Panc1 (cell line): ENCODE measurements around the gene TUBG1. TPM values are rescaled to one million over a fixed set of nuclear protein-coding genes. Genes with fewer than 3 reads are reported as not detected.

Experiments used
- ATAC-seq: fragments of 200-7000 bp; cut with Tn5 transposase; 2 replicates; pipeline ENCODE4 v1.9.1; 2020; ENCODE audit warnings: mild to moderate bottlenecking, moderate library complexity
- BruUV-seq: library from RNA; stranded (reverse); fragments of 400-500 nt; replicated peaks from 2 replicates; lab custom pipeline; 2021; lab: Mats Ljungman, UMichigan
- CTCF ChIA-PET: fragments of 300-600 bp; sonication (Branson Sonifier 250); formaldehyde crosslinking; loops from one replicate; lab custom pipeline; 2022; ENCODE audit warnings: antibody characterized with exemption; lab: Charles Lee
- POLR2A ChIA-PET: fragments of 300-600 bp; sonication (Branson Sonifier 250); formaldehyde crosslinking; loops from one replicate; lab custom pipeline; 2022; ENCODE audit warnings: antibody characterized with exemption; lab: Charles Lee
- DNase-seq: peaks from one replicate; pipeline ENCODE4 v3.0.0-alpha.2; 2010; ENCODE audit warnings: low read depth, low spot score
- H3K27ac ChIP-seq: 2 replicates; pipeline ENCODE4 v1.5.1; 2011; ENCODE audit warnings: mild to moderate bottlenecking, low read length, inconsistent platforms
- H3K27me3 ChIP-seq: fragments of 200-500 bp; sonication (Bioruptor generic); 2 replicates; pipeline ENCODE4 v1.6.0; 2014; ENCODE audit warnings: low read length, inconsistent platforms; ENCODE audit not compliant: control insufficient read depth, insufficient read depth
- H3K36me3 ChIP-seq: fragments of 200-500 bp; sonication (Bioruptor generic); 2 replicates; pipeline ENCODE4 v1.5.1; 2014; ENCODE audit warnings: inconsistent platforms, mild to moderate bottlenecking, low read length, moderate library complexity; ENCODE audit not compliant: control insufficient read depth, insufficient read depth
- H3K4me1 ChIP-seq: 2 replicates; pipeline ENCODE4 v1.5.1; 2011; ENCODE audit warnings: inconsistent platforms, mild to moderate bottlenecking, low read length, moderate library complexity; ENCODE audit not compliant: control insufficient read depth, insufficient read depth
- H3K4me3 ChIP-seq, 2 experiments: 2 replicates each; pipeline ENCODE4 v1.5.1; 2011 to 2012; ENCODE audit warnings: low read depth in 2 of 2, low read length in 2 of 2, mild to moderate bottlenecking in 2 of 2, inconsistent platforms in 1 of 2, moderate library complexity in 1 of 2
- H3K9me3 ChIP-seq: fragments of 200-500 bp; sonication (Bioruptor generic); 2 replicates; pipeline ENCODE4 v1.5.1; 2014; ENCODE audit warnings: low read depth, mild to moderate bottlenecking, inconsistent platforms, low read length, moderate library complexity; ENCODE audit not compliant: control insufficient read depth, insufficient read depth
- POLR2AphosphoS5 ChIP-seq: IDR thresholded peaks from 2 replicates; pipeline ENCODE4 v1.6.1; 2012; ENCODE audit warnings: mild to moderate bottlenecking, low read depth, low read length, moderate library complexity
- REST ChIP-seq, 2 experiments: IDR thresholded peaks; 2 replicates each; pipeline ENCODE4 v1.6.1; 2011 to 2012; ENCODE audit warnings: low read depth in 2 of 2, control low read depth in 1 of 2, low read length in 1 of 2, mild to moderate bottlenecking in 1 of 2, moderate library complexity in 1 of 2; ENCODE audit not compliant: insufficient read depth in 1 of 2
- SIN3A ChIP-seq: IDR thresholded peaks from 2 replicates; pipeline ENCODE4 v1.6.1; 2012; ENCODE audit warnings: low read depth, mild to moderate bottlenecking, low read length, moderate library complexity, borderline replicate concordance; ENCODE audit not compliant: insufficient read depth
- TCF7L2 ChIP-seq: IDR thresholded peaks from 2 replicates; pipeline ENCODE4 v1.6.1; 2011; ENCODE audit warnings: mild to moderate bottlenecking, low read depth, low read length, inconsistent platforms
- in situ Hi-C: cut with HindIII; loops from 2 replicates; pipeline ENCODE4 v1.10.0; 2016; ENCODE audit warnings: low sequenced_read_pairs, low pct_unique_long_range_greater_than_20kb
- intact Hi-C: fragments of 100-400 bp; cut with micrococcal nuclease; formaldehyde crosslinking; loops from one replicate; pipeline ENCODE4 v1.10.0; 2022; ENCODE audit not compliant: unreplicated experiment
- total RNA-seq: library from RNA; stranded (reverse); gene quantifications from one replicate; pipeline ENCODE4 v1.2.1, GENCODE V29; 2021; ENCODE audit not compliant: unreplicated experiment
- TF ChIP-seq, protein P1 (sequence below): fragments of 450-650 bp; IDR thresholded peaks from 2 replicates; pipeline ENCODE4 v1.5.1; 2017; ENCODE audit warnings: mild to moderate bottlenecking

The TUBG1 gene
- total RNA-seq, 1 experiment from 2014 or later: 99.8 TPM

DNA sequence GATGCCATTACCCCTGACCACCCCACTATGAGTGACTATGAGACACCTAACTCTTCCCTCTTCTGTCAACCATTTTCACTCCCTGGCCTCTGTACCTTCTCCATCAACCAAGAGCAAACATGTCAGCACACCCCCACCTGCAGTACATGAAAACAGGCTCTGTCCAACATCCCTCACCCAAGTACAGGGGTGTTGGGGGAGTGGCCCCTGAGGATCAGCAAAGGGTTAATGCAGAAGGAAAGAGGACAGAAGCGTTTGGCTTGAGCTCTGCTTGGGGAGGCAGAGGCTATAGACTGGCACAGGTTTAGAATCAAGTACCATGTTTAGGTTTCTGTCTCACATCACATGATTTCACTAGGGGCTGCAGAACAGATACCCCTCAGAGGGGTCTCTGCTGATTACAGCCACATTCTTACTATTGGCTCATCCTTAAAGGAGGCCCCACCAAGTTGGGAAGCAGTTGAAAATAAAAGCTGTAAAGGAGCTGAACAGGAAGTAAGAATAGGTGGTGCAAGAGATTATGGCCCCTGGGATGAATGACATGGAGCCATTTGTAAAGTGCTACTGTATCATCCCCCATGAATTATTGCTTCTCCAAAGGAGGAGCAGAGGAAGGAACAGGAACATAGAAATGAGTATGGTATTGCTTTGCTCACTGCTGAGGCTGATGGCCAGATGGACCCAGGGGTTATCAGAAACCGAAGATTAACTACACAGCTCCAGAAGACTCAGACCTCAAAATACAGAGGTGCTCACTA lies 29.5 kb upstream of the TUBG1 start:
- H3K27ac ChIP-seq: no peak overlapping the region
- H3K9me3 ChIP-seq: no peaks in the 10 kb centered on the region
- intact Hi-C loops (loop anchor here (5.0 kb wide), 1 partner anchor 97 kb away; the partner anchor contains the start of gene PLEKHH3), in situ Hi-C loops (no loop called here)
- no peaks in the 10 kb centered on the region for H3K27me3 ChIP-seq
- TF ChIP-seq, protein P1, sequence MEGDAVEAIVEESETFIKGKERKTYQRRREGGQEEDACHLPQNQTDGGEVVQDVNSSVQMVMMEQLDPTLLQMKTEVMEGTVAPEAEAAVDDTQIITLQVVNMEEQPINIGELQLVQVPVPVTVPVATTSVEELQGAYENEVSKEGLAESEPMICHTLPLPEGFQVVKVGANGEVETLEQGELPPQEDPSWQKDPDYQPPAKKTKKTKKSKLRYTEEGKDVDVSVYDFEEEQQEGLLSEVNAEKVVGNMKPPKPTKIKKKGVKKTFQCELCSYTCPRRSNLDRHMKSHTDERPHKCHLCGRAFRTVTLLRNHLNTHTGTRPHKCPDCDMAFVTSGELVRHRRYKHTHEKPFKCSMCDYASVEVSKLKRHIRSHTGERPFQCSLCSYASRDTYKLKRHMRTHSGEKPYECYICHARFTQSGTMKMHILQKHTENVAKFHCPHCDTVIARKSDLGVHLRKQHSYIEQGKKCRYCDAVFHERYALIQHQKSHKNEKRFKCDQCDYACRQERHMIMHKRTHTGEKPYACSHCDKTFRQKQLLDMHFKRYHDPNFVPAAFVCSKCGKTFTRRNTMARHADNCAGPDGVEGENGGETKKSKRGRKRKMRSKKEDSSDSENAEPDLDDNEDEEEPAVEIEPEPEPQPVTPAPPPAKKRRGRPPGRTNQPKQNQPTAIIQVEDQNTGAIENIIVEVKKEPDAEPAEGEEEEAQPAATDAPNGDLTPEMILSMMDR: no peak
- no peak for TF ChIP-seq SIN3A
- TF ChIP-seq REST (IDR thresholded peaks at IDR 0.05; ENCODE audit: insufficient read depth in 1 of 2, low read depth in 2 of 2, low read length in 1 of 2): no peak
- TF ChIP-seq TCF7L2: no peak
- no peak for TF ChIP-seq POLR2AphosphoS5
- ChIA-PET POLR2A (no interaction called here), CTCF (interaction anchor here (0.6 kb wide), 1 partner anchor 363 kb away, joined by 4 read pairs; no protein-coding TSS in a partner anchor)
- ATAC-seq (no peak), DNase-seq (no peak)
- H3K4me3 ChIP-seq: no peak overlapping the region
- H3K4me1 ChIP-seq: peaks cover 8% of the 10 kb centered on the region
- peaks cover 5% of the 10 kb centered on the region; the same call in 1 of the 2 replicates for H3K36me3 ChIP-seq
- no TSS peak for BruUV-seq

DNA sequence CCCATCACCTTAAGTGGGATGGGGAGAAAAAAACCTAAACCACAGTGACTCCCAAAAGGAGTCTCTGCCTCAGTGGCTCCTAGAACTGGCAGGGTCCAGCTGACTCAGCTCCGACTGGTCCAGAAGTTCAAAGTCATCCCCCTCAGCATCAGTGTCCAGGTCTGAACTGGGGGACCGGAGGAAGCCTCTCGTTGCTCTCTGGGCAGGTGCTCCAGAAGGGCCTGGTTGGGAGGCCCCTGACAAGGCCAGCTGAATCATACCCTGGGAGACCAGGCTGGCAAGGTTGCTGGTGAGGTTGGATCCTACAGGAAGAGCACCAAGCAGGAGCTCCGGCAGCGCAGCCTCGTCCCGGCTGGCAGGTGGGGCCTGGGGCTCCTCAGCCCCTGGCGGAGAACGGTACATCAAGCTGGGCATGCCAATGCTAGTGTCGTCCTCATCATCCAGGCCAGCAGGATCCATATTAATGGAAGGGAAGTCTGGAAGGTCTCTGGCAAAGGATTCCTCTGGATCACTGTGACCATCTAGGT lies 27.7 kb upstream of the TUBG1 start:
- no TSS peak for BruUV-seq
- POLR2A ChIA-PET: interaction anchor here (0.7 kb wide), 1 partner anchor 321 kb away, joined by 4 read pairs; no protein-coding TSS in a partner anchor
- ATAC-seq (no peak), DNase-seq (no peak)
- H3K27me3 ChIP-seq: no peaks in the 10 kb centered on the region
- in situ Hi-C loops: no loop called here
- H3K4me3 ChIP-seq: no peak overlapping the region
- no peaks in the 10 kb centered on the region for H3K9me3 ChIP-seq
- H3K36me3 ChIP-seq: peaks cover 7% of the 10 kb centered on the region
- intact Hi-C loops: no loop called here
- H3K4me1 ChIP-seq: peaks cover 2% of the 10 kb centered on the region; the same call in 1 of the 2 replicates
- TF ChIP-seq POLR2AphosphoS5: no peak
- no peak for TF ChIP-seq REST (IDR thresholded peaks at IDR 0.05; ENCODE audit: insufficient read depth in 1 of 2, low read depth in 2 of 2, low read length in 1 of 2)
- no peak for TF ChIP-seq TCF7L2
- TF ChIP-seq SIN3A: no peak
- TF ChIP-seq, protein P1: no peak
- no peak overlapping the region for H3K27ac ChIP-seq
- CTCF ChIA-PET: no interaction called here
